Skin epidermis (tissue), 12 donors: ENCODE measurements around the gene VPS26A.

ENCODE experiments used
- H3K27ac ChIP-seq, 21 experiments: fragments of 200-600 bp; sonication (generic) in 11 of 21; one replicate each; pipeline ENCODE4 v1.5.0; 2020; ENCODE audit warnings: mild to moderate bottlenecking in 3 of 21, inconsistent platforms in 2 of 21, moderate library complexity in 2 of 21
- H3K4me3 ChIP-seq, 7 experiments: fragments of 200-600 bp; sonication (generic) in 2 of 7; one replicate each; pipeline ENCODE4 v1.5.0; 2020; ENCODE audit warnings: inconsistent platforms in 2 of 7, mild to moderate bottlenecking in 2 of 7, moderate library complexity in 1 of 7

Gene VPS26A

DNA sequence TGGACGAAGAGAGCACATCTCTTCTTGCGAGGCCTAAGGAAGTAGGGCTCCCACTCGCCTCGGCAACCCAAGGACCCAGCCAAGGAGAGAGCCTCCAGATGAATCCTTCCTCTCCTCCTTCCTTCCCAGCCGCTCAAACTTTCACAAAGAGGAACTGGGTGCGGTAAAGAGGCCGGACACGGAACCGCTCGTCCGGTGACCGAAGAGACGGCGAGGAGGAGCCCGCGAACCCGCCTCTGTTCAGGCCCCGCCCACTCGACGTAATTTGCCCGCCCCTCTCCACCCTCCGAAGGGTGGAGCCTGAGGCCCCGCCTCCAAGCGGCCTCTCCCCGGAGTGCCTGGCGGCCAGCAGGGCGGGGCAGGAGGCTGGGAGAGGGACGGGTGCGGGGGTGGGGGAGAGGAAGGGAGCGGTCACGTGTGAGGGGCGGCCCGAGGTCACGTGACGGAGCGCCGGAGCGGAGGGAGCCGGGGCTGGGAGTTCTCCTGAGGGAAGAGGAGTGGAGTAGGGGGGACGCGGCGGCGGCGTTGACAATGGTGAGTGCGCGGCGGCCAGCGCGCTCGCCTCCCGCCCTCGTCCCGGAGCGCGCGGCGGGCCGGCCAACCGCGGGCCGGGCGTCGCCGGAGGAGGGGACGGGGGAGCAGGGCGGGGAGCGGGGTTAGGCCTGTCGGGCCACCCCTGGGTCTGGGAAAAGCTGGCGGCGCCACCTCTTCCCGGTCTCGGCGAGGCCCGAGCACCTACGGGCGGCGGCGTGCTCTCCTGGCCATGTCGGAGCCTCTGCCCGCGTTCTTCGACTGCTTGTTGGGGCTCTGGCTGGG lies at the start of gene VPS26A:
TSS of gene VPS26A (plus strand) at position 432 of the 816 bp plus-strand sequence. CDS start at position 532, 100 bp downstream.
- H3K4me3 ChIP-seq: peak within 1 kb of the TSS; percentile 79 to 98 (median 94)

GRCh38 chr10:69074532-69074931 lies 49.4 kb upstream of the VPS26A start:
- Histone ChIP-seq H3K27ac (no peak overlapping the region), H3K4me3 (no peak overlapping the region)

More for the DNA sequence above, at the start of gene VPS26A:
- peak within 1 kb of the TSS; percentile 63 to 99 (median 96) for H3K27ac ChIP-seq

- H3K4me3 ChIP-seq: no peak overlapping the region
Observed at GRCh38 chr10:69075431-69075830, 48.5 kb upstream of the VPS26A start.

GRCh38 chr10:69078311-69078710 lies 45.7 kb upstream of the VPS26A start:
- Histone ChIP-seq H3K4me3 (no peak overlapping the region), H3K27ac (no peak overlapping the region)

More at GRCh38 chr10:69075431-69075830, 48.5 kb upstream of the VPS26A start:
- H3K27ac ChIP-seq: no peak overlapping the region

GRCh38 chr10:69080226-69080625 lies 43.8 kb upstream of the VPS26A start:
- H3K27ac ChIP-seq: no peak overlapping the region
- H3K4me3 ChIP-seq: no peak overlapping the region

GRCh38 chr10:69086001-69086509 lies 37.9 kb upstream of the VPS26A start:
- H3K27ac ChIP-seq: peak overlapping the region in 15 of 21 experiments; percentile 7 to 90 (median 81)
- peak overlapping the region in 2 of 7 experiments; percentile 15 to 24 for H3K4me3 ChIP-seq

DNA sequence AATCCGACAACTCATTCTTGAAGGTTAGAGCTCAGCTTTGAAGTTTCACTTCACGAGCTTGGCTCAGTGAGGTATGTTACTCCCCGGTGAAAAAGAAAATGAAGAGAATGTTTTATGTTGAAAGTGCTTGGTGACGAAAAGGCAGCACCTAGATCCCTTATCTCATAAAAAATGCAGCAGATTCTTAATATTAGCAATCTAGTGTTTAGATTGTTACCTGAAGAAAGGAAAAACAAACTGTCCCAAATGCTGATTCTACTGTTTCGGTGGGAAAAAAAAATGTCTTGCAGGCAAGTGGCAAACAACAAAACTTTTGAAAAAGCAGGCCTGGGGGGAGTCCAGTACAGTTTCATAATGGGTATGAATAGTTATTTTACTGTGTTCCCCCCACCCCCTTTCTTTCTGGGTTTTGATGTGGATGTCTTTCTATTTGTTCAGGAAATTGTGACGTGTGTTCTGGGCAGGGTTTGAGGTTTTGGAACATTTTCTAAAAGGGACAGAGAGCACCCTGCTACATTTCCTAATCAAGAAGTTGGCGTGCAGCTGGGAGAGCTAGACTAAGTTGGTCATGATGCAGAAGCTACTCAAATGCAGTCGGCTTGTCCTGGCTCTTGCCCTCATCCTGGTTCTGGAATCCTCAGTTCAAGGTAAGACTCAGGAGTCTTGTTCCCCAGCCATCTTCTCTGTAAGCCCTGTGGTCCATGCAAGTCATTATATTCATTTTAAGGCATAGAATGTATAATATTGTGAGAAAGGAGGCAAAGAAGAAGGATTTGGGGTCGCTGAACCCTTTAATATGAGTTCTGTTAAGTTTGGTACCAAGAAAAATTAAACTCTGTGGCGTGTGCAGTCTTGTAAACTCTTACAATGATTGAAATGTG lies 36.1 kb upstream of the VPS26A start, which contains the start of gene SRGN:
TSS of gene SRGN (plus strand) at position 514 of the 881 bp plus-strand sequence. CDS start at position 569, 55 bp downstream.
- peak within 1 kb of the TSS; percentile 20 to 39 (median 35) for H3K4me3 ChIP-seq
- peak within 1 kb of the TSS; percentile 65 to 90 (median 81) for H3K27ac ChIP-seq

DNA sequence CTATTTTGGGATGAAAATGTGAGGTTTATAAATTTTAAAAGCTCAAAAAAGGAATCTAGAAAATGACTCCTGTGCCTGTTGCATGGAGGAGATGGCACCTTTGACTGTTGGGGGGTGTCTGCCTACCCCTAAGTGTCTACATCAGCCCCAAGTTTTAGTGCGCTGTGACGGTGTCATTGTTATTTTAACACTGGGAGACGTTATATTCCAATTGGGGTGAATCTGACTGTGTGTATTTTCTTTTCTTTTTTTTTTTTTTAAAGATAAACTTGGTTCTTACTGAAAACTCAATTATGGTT lies 35.6 kb upstream of the VPS26A start:
- peak overlapping the region; percentile 65 to 90 (median 81) for H3K27ac ChIP-seq
- H3K4me3 ChIP-seq: peak overlapping the region; percentile 20 to 39 (median 35)

DNA sequence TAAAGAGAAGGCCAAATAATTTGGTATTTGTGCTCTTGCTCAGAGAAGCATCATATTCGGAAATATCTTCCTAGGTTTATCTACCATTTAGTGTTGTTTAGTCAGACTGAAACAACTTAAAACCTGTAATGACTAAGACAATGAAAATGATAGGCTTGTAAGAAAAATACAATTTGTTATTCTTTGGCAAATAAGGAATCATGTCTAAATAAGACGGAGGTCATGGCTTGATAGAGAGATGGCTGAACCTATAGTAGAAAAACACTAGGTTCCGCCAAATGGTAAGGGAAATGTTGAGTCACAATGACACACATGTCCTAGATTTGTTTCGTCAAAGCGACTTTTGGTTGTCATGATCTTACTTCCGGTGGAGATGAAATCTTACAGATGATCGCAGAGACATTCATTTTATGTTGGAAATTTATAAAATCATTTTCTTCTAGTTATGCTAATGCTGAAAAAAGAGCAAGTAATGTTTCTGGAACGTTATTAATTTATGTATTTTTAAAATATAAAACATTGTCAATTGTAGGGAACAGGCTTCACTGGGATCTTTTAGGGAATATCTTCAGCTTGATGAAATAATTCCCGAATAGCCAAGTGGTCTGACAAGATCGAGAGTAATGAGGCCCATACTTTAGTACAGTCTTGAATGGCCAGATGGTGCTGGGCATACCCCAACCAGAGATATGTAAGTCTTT lies 35.0 kb upstream of the VPS26A start:
- Histone ChIP-seq H3K4me3 (peak overlapping the region; percentile 20 to 39 (median 35)), H3K27ac (peak overlapping the region in 20 of 21 experiments; percentile 67 to 90 (median 82))

- Histone ChIP-seq H3K4me3 (peak overlapping the region in 6 of 7 experiments; percentile 20 to 39 (median 35)), H3K27ac (peak overlapping the region; percentile 2 to 90 (median 77))
Observed at GRCh38 chr10:69089638-69090599, 34.1 kb upstream of the VPS26A start.

- H3K4me3 ChIP-seq: peak overlapping the region in 5 of 7 experiments; percentile 19 to 39 (median 31)
- peak overlapping the region in 15 of 21 experiments; percentile 37 to 90 (median 83) for H3K27ac ChIP-seq
Observed at GRCh38 chr10:69090685-69091084, 33.3 kb upstream of the VPS26A start.

DNA sequence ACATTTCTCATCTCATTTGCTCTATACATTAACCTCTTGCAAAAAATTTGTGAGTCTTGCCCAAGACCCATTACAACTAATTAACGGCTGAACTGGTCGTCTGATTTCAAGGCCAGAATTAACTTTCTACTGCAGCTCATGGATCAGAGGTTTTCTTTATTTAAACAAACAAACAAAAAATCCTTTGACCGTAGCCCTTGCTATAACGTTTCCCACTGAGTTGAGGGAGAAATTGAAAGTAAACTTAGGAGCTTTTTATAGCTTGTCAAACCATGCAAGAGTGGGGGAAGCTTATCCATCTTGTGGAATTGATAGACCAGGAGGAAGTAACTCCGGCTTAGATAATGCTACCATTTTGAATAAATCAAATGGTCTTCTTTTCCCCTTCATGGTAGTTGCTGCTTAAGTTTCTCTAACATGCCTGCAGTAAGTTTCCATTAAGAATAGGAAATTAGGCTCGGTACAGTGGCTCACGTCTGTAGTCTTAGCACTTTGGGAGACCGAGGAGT lies 32.8 kb upstream of the VPS26A start:
- H3K4me3 ChIP-seq: peak overlapping the region in 4 of 7 experiments; percentile 8 to 39 (median 25)

DNA sequence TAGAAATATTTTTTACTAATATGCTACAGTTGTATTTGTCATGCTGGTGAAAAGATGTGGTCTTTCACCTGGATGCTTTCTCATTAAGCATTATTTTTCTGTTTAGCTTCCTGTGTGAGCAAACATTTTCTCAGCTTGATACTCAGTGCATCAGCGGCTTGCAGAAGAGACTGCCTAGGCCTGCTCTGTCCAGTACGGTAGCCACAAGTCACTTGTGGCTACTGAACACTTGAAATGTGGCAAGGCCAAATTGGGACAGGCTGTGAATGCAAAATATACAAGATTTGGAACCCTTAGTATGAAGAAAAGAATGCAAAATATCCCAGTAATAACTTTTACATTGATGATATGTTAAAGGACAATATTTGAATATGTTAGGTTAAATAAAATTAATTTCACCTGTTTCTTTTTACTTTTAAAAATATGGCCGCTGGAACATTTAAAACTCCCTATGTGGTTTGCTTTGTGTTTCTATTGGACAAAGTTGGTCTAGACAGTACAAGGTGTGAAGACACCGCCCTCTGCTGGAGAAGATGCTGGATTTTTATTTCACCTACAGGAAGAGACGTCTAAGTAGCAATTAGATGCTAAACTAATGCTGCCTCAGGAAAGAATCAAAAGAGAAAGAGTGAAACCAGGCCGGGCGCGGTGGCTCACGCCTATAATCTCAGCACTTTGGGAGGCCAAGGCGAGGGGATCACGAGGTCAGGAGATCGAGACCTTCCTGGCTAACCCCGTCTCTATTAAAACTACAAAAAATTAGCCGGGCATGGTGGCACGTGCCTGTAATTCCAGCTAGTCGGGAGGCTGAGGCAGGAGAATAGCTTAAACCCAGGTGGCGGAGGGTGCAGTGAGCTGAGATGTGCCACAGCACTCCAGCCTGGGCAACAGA lies 30.8 kb upstream of the VPS26A start:
- Histone ChIP-seq H3K27ac (peak overlapping the region in 5 of 21 experiments; percentile 7 to 87 (median 43)), H3K4me3 (no peak overlapping the region)

More for the DNA sequence above, 32.8 kb upstream of the VPS26A start:
- H3K27ac ChIP-seq: peak overlapping the region in 14 of 21 experiments; percentile 18 to 90 (median 82)

GRCh38 chr10:69093933-69094332 lies 30.0 kb upstream of the VPS26A start:
- Histone ChIP-seq H3K27ac (peak overlapping the region in 1 of 21 experiments; percentile 68), H3K4me3 (no peak overlapping the region)

- Histone ChIP-seq H3K4me3 (no peak overlapping the region), H3K27ac (no peak overlapping the region)
Observed at GRCh38 chr10:69096045-69096444, 27.9 kb upstream of the VPS26A start.

DNA sequence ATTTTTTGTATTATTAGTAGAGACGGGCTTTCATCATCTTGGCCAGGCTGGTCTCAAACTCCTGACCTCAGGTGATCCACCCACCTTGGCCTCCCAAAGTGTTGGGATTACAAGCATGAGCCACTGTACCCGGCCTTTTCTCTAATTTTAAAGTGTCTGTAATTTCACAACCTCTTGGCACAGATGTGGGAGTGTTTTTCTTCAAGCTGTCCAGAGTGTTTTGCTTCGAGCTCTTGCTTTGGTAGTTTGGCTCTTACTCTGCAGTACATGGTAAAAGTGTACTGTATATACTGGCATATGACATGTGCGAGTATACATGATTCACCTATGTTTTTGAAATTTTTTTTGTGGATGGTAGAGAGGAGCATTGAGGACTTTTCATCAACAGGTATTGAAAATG lies 26.2 kb upstream of the VPS26A start:
- no peak overlapping the region for H3K4me3 ChIP-seq
- no peak overlapping the region for H3K27ac ChIP-seq
